ENCODE data around the gene ENAH.
A peak's percentile ranks its signal among the peaks of the same experiment; 100 is the strongest.
"Not testable (repeated sequence)": the region's sequence is repeated elsewhere in the genome, so short reads cannot be mapped to it uniquely, and the experiment has no call there.

Gene ENAH

DNA sequence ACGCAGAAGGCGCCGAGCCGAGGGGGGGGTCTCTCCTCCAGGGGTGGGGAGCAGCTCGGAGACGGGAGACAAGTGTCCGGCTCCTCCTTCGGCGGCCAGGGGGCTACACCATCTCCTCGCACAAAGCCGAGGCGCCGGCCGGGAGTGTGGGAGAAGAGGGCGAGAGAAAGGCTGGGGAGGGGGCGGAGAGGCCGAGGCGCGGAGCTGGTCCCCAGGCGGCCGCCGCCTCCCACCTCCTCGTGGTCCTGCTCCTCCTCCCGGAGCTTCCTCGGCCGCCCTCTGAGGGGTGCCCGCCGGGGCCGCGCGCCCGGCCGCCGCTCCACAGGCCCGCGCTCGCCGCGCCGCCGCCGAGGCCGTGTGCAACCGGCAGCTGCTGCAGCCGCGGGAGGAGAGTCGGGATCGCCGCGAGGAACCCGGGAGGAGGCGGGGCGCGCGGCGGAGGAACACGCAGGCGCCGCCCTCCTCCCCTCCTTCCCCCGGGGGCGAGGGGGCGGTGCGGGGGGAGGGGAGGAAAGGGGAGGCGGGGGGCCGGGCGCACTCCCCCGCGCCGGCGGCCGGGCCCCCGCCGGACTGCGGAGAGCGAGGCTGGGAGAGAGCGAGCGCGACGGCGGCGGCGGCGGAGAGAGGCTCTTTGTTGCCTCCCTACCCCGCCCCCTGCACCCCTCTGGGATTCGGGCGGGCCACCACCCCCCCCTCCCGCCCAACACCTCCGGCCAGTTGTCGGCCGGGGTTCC, at the start of gene ENAH:
ENAH (minus strand) TSS at position 395 of the 734 bp plus-strand sequence. CDS start 433 bp downstream, outside the sequence.
- DNase-seq = peak; percentile 70
- Mint-ChIP-seq H3K9me3 (no peaks in the 10 kb centered on the region), H3K4me1 (ENCODE audit: low read depth) (peaks cover 13% of the 10 kb centered on the region), H3K27me3 (peaks cover 47% of the 10 kb centered on the region), H3K27ac (no peak within 1 kb of the TSS), H3K4me3 (peak within 1 kb of the TSS; percentile 82), H3K36me3 (ENCODE audit: low read depth) (no peaks in the 10 kb centered on the region)

DNA sequence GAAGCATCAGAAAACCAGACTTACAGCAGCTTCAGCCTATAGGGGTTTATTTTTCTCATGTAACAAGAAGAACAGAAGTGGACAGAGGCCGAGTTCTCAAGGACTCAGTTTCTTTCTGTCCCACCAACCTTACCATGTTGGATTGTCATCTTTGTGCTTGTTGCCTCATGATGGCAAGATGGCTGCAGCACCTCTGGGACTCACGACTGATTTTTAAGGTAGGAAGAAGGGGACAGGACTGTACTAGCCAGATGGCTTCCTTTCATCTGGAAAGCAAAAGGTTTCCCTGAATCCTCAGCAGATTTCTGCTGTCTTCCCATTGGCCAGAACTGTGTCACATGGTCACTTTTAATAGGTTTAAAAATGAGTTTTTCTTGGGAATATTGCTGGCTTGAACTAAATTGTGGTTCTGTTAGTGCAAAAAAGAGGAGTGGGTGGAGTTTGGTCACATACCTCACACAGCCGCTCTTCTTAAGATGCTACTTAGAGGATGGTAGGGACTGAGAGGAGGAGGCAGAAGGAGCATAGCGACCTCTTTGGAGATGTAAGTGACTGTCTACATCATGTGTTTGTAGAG, 48.1 kb upstream of the ENAH start:
- Mint-ChIP-seq H3K9me3 (no peaks in the 10 kb centered on the region), H3K4me3 (no peak overlapping the region), H3K36me3 (ENCODE audit: low read depth) (no peaks in the 10 kb centered on the region), H3K27me3 (no peaks in the 10 kb centered on the region), H3K27ac (no peak overlapping the region), H3K4me1 (ENCODE audit: low read depth) (no peaks in the 10 kb centered on the region)
- DNase-seq = no peak

DNA sequence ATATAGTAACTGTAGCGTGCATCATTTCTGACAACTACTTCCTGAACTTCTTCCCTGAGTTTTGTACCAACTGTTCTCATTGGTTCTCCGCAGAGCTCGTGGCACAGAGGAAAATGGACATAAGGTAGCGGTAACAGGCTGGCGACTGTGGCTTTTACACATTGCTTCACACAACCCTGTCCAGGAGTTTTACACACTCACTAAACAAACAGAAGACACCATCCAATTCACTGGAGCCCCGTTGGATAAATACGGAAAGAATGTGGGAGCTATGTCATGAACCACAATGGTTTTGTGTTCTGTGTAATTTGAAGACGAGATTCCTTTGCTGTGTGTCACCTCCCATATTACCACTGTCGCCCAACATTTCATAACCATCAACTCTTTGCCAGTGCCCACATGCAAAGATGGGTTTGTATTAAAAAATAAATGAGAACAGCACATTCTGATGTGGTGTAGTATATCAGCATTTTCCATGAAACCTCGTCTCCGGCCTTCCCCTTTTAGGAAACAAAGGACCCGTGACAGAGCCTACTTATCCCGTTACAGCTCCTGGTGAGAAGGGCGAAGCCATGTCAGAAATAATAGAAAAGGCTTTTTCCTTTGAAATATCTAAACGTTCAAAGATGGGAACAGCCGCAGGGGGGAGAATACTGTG, 47.4 kb upstream of the ENAH start:
- Mint-ChIP-seq H3K27me3 (no peaks in the 10 kb centered on the region), H3K27ac (no peak overlapping the region), H3K36me3 (ENCODE audit: low read depth) (no peaks in the 10 kb centered on the region), H3K4me1 (ENCODE audit: low read depth) (no peaks in the 10 kb centered on the region), H3K4me3 (no peak overlapping the region), H3K9me3 (no peaks in the 10 kb centered on the region)
- no peak for DNase-seq

DNA sequence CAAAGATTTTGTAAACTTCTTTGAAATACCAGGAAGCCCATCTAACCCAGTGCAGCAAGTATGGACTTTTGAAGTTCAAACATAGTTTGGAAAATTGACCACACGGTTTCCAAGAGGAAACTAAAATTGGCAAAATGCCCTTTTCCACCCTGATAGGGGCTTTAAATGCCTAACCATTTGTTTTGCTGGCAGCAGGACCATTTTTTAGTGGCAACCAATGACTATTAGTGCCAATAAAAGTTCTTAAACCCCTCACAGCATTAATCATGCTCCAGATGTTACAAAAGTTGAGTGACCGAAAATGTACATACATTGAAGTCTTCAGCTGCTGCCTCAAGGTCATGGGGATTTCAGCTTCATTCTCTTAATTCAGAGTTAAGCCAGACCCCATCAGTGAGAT, 46.4 kb upstream of the ENAH start:
- Mint-ChIP-seq H3K36me3 (ENCODE audit: low read depth) (no peaks in the 10 kb centered on the region), H3K9me3 (no peaks in the 10 kb centered on the region), H3K27ac (no peak overlapping the region), H3K4me3 (no peak overlapping the region), H3K4me1 (ENCODE audit: low read depth) (no peaks in the 10 kb centered on the region), H3K27me3 (no peaks in the 10 kb centered on the region)
- no peak for DNase-seq

DNA sequence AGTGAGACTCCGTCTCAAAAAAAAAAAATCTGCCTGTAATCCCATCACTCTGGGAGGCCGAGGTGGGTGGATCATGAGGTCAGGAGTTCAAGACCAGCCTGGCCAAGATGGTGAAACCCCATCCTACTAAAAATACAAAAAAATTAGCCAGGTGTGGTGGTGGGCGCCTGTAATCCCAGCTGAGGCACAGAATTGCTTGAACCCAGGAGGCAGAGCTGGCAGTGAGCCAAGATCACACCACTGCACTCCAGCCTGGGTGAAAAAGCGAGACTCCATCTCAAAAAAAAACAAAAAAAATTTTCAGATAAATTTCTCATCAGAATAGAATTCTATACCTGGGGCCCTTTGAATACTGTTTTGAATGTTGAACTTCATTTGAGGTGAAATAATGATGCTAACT, 45.3 kb upstream of the ENAH start:
- DNase-seq; H3K36me3 Mint-ChIP-seq (ENCODE audit: low read depth); H3K27ac Mint-ChIP-seq; H3K9me3 Mint-ChIP-seq; H3K4me3 Mint-ChIP-seq; H3K27me3 Mint-ChIP-seq; H3K4me1 Mint-ChIP-seq (ENCODE audit: low read depth): not testable (repeated sequence)

DNA sequence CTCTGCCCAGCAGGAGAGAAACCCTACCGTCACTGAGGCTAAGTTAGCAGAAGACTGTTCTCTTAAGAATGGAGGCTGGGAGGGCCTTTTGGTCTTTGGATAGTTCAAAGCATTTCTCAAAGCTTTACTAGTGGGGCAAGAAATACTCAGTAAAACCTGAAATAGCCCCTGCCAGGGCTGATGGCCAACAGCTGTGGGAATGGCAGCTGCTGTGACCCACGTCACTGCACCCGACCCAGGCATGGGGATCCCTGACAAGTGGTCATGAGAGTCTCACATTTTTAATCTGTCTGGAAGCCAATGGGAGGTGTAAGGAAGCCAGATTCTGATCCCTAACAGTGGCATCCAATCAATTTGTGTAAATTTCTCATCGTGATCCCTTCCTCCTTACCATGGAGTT, 44.5 kb upstream of the ENAH start:
- no peak for DNase-seq
- no peaks in the 10 kb centered on the region for H3K27me3 Mint-ChIP-seq
- no peaks in the 10 kb centered on the region for H3K9me3 Mint-ChIP-seq
- H3K4me3 Mint-ChIP-seq = no peak overlapping the region
- no peaks in the 10 kb centered on the region for H3K4me1 Mint-ChIP-seq (ENCODE audit: low read depth)
- no peaks in the 10 kb centered on the region for H3K36me3 Mint-ChIP-seq (ENCODE audit: low read depth)
- no peak overlapping the region for H3K27ac Mint-ChIP-seq

DNA sequence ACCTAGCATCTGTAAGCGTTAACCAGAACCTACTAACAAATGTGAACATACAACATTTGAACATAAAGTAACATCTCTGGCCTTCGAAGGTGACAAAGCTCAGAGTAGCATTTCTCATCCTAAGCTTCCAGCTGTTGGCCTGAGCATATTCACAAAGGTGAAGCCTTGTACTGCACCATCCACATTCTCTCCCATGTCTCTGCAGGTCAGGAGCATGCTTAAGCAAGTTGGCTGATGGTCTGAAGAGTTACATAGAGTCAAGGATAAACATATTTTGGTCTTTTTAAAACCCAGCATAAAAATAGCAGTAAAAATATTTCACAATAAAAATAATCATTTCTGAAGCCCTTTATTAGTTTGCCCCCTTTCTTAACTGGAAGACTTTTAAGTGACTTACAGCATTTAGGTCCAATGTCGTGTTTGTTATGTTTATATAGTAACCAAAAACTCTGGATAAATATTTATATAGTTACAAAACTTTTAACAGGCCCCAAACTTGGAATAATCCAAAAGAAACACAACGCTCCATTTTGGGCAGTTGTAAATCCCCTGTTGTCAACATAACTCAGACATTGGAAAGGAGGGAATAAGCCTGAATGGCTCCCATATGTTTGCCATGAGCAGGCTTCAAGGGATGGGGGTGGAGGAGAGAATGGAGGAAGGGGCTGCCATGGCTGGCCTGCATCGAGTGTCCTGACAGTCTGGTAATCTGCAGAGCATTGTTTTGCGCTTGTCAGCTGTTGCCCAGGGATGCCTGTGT, 42.8 kb upstream of the ENAH start:
- no peaks in the 10 kb centered on the region for H3K4me1 Mint-ChIP-seq (ENCODE audit: low read depth)
- H3K9me3 Mint-ChIP-seq = no peaks in the 10 kb centered on the region
- peaks cover under 1% of the 10 kb centered on the region for H3K27me3 Mint-ChIP-seq
- H3K4me3 Mint-ChIP-seq = no peak overlapping the region
- no peak overlapping the region for H3K27ac Mint-ChIP-seq
- DNase-seq = no peak
- no peaks in the 10 kb centered on the region for H3K36me3 Mint-ChIP-seq (ENCODE audit: low read depth)

DNA sequence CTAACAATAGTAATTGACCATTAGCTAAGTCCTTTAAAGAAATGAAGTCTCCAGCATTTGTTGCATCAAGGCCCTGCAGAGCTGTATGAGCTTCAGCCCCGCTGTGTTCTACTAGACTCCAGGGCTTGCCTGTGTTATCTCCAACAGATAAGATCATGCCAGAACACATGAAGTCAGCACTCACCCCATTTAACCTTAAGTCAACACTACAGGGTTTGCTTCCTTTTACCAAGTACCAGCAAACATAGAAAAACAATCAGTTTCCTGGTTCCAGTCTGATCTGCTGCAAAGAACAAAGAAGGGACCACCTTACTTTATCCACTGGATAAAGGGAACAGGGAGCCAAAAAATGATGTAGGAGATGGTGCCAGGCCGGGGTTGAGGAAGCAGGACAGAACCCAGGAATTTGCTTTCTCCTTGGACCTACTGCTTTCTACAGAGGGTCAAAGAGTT, 41.3 kb upstream of the ENAH start:
- Mint-ChIP-seq H3K4me3 (no peak overlapping the region), H3K9me3 (no peaks in the 10 kb centered on the region), H3K4me1 (ENCODE audit: low read depth) (no peaks in the 10 kb centered on the region), H3K27ac (no peak overlapping the region), H3K36me3 (ENCODE audit: low read depth) (no peaks in the 10 kb centered on the region), H3K27me3 (peaks cover 7% of the 10 kb centered on the region)
- no peak for DNase-seq

DNA sequence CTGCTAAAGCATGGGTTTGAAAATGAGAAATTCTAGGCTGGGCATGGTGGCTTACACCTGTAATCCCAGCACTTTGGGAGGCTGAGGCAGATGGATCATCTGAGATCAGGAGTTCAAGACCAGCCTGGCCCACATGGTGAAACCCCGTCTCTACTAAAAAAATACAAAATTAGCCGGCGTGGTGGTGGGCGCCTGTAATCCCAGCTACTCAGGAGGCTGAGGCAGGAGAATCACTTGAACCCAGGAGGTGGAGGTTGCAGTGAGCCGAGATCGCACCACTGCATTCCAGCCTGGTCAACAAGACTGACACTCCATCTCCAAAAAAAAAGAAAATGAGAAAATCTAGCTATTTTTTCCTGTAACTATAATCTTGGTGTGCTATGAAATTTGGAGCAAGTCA, 40.8 kb upstream of the ENAH start:
- DNase-seq; H3K27ac Mint-ChIP-seq; H3K27me3 Mint-ChIP-seq; H3K4me3 Mint-ChIP-seq; H3K36me3 Mint-ChIP-seq (ENCODE audit: low read depth); H3K9me3 Mint-ChIP-seq; H3K4me1 Mint-ChIP-seq (ENCODE audit: low read depth): not testable (repeated sequence)

DNA sequence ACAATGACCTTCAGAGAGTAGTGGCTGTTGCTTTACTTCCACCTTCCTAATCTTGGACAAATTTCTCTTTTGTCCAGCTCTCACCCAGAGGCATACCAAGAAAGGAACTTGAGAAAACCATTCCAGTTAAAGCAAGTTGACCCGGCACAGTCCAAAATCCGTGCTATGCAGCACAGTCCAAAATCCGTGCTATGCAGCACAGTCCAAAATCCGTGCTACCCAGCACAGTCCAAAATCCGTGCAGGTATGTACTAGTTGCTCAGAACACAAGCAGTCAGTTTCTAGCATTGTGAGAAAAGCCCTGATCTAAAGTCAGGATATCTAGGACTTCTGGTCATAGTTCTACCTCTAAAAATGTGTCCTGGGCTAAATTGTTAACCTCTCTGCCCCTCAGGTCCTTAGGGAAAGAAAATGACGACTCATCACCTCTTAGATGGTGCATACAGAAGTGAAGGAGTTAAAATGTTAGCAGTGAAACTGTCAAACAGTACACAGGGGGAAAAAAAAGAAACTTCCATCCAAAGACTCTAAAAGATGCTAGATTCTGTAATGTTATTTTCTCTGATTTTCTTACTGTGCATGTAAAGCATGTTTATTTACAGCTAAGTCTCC, 40.3 kb upstream of the ENAH start:
- H3K4me3 Mint-ChIP-seq = no peak overlapping the region
- no peaks in the 10 kb centered on the region for H3K36me3 Mint-ChIP-seq (ENCODE audit: low read depth)
- no peaks in the 10 kb centered on the region for H3K9me3 Mint-ChIP-seq
- peaks cover 7% of the 10 kb centered on the region for H3K27me3 Mint-ChIP-seq
- no peaks in the 10 kb centered on the region for H3K4me1 Mint-ChIP-seq (ENCODE audit: low read depth)
- H3K27ac Mint-ChIP-seq = no peak overlapping the region
- no peak for DNase-seq

DNA sequence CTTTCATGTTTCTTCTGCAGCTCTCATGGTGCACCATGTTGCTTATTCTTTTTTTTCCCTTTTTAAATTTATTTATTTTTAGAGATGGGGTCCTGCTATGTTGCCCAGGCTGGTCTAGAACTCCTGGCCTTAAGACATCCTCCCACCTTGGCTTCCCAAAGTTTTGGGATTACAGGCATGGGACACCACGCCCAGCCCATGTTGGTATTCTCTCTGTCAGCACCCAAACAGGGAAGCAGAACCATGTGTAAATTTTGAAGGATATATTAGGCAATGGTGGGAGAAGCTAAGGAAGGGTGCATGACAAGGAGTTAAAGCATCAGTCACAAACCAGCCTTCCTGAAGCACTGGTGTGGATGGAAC, 39.6 kb upstream of the ENAH start:
- DNase-seq = no peak
- Mint-ChIP-seq H3K4me3 (no peak overlapping the region), H3K4me1 (ENCODE audit: low read depth) (no peaks in the 10 kb centered on the region), H3K9me3 (no peaks in the 10 kb centered on the region), H3K36me3 (ENCODE audit: low read depth) (no peaks in the 10 kb centered on the region), H3K27ac (no peak overlapping the region), H3K27me3 (peaks cover 7% of the 10 kb centered on the region)

DNA sequence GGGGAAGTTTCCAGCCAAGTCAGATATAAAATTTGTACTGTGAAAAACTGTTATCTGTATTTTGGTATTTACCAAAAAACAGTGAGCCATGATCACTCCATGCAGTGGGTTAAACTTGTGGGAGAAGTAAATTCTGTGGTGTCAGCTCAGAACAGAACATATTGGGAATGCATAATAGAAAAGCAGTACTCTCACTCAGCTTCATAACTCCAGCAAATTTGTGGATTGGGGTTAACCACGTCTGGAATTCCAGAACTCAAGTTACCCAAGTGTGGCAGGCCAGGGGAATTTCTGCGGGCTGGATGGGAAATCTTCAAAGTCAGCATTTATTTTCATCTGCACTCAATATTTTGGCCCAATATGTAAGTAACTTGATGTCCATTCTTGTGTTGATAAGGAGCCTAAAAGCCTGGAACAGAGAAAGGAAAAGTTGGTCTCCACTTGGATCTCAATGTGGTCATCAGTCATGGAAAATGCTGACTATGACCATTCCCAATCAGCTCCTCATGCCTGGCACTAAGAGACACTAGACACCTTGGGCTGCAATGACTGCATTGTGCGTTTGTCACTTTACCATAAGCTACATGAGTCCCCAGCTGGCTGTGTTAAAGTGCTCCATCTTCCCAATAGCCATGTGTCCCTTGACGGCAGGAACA, 39.1 kb upstream of the ENAH start:
- Mint-ChIP-seq H3K9me3 (no peaks in the 10 kb centered on the region), H3K36me3 (ENCODE audit: low read depth) (no peaks in the 10 kb centered on the region), H3K4me3 (no peak overlapping the region), H3K27ac (no peak overlapping the region), H3K27me3 (peaks cover 7% of the 10 kb centered on the region), H3K4me1 (ENCODE audit: low read depth) (no peaks in the 10 kb centered on the region)
- no peak for DNase-seq

DNA sequence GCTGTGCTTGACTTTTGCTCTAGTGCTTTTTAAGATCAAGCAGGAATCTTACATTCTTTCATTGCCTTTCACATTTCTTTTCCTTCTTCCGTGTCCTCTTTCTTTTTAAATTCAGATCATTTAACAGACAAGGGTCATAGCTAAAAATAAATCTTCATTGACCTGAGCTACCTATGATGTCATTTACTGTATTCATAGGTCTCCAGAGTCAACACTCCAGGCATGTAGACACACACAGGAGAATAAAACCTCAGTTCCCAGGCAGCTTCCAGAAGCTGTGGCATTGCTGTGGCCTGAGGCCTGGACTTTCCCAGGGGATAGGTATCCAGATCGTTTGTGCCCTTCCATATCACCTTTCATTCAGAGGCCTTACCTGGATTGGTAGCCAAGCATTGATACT, 38.5 kb upstream of the ENAH start:
- Mint-ChIP-seq H3K36me3 (ENCODE audit: low read depth) (no peaks in the 10 kb centered on the region), H3K27ac (no peak overlapping the region), H3K27me3 (peaks cover 7% of the 10 kb centered on the region), H3K4me3 (no peak overlapping the region), H3K4me1 (ENCODE audit: low read depth) (no peaks in the 10 kb centered on the region), H3K9me3 (no peaks in the 10 kb centered on the region)
- DNase-seq = no peak

DNA sequence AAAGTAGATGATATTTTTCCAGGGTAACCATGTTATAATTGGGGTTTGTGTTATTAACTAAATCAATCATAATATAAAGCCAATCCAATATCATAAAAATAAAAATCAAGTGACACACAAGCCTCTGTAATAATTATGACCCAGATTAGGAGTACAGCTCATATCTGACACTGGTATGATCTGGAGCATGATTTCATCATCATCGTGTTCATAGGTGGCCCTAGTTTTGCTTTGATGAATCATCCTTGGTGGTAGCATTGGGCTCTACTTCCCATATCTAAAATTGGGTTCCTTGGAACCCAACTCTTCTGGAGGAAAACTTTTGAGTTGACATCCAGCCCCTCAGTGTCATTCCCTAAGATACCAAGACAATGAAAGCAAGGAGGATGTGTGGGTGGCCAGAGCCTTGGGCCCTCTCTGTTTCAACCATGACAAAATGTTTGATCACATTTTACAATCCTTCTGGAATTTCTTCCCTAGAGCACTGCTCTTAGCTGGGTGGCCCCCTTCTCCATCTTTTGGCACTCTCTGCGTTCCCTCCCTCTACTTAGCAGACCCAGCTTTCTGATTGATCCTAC, 37.0 kb upstream of the ENAH start:
- Mint-ChIP-seq H3K27ac (no peak overlapping the region), H3K36me3 (ENCODE audit: low read depth) (no peaks in the 10 kb centered on the region), H3K4me3 (no peak overlapping the region), H3K9me3 (no peaks in the 10 kb centered on the region), H3K27me3 (peaks cover 7% of the 10 kb centered on the region), H3K4me1 (ENCODE audit: low read depth) (no peaks in the 10 kb centered on the region)
- no peak for DNase-seq
